ENCODE measurements around the gene TNKS1BP1. TPM values are rescaled to one million over a fixed set of nuclear protein-coding genes. Genes with fewer than 3 reads are reported as not detected.

The TNKS1BP1 gene
- total RNA-seq, 4 donors from 2014 or later: 98.5 to 165 (median 125) TPM

DNA sequence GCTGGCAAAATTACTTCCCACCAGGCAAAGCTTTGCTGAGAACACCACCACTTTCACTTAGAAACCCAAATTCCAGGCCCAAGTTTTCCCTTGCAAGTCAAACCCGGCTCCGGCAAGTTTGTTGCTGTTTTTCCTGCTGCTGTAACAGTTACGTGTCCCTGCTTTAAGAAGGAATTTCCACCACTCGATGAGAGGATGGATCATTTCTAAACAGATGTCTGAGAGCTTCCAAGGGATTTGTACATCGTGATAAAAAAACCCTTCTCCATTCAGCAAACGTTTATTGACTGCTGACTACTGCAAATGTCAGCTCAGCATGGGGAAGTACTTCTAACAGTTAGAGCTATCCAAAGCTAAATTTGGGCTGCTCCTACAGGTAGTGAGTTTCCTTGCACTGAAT, 33.1 kb upstream of the TNKS1BP1 start:
- intact Hi-C loops (cut with DNase I; ENCODE audit: low total_unique reads): loop anchor here (10.0 kb wide), 1 partner anchor 243 kb away; no protein-coding TSS in a partner anchor
- no peaks in the 10 kb centered on the region for H3K27me3 ChIP-seq
- in situ Hi-C loops (cut with MboI; ENCODE audit: low sequenced_read_pairs in 4 of 4): loop anchor here in 2 of 4 donors (25.0 kb wide), 2 partner anchors 246 to 521 kb away; no protein-coding TSS in a partner anchor
- no peak for DNase-seq
- ATAC-seq: no peak
- H3K36me3 ChIP-seq: no peaks in the 10 kb centered on the region
- peak overlapping the region in 3 of 4 donors; percentile 24 to 43 (median 42) for H3K27ac ChIP-seq
- no peak for TF ChIP-seq POLR2A (IDR thresholded peaks at IDR 0.05)
- no peak overlapping the region for H3K4me3 ChIP-seq
- no peaks in the 10 kb centered on the region for H3K9me3 ChIP-seq
- peaks cover 3 to 11% of the 10 kb centered on the region in 2 donors for H3K4me1 ChIP-seq

DNA sequence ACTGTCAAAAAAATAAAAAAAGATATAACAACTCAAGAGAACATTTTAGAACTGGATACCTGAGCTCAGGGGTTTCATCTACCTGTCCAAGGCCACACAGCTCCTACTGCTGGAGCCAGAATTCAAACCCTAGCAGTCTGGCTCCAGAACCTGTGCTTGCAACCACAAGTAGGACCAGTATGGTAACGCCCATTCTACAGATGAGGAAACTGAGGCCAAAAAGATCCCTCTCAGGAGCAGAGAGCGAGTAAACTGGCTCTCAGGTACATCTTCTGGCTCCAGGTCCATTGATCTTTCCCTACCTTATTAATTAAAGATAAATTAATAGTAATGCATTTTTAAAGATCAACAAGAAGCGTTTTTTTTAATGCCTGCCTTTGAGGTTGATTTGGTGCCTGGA, 32.6 kb upstream of the TNKS1BP1 start:
- in situ Hi-C loops (cut with MboI; ENCODE audit: low sequenced_read_pairs in 4 of 4): loop anchor here in 2 of 4 donors (25.0 kb wide), 2 partner anchors 245 to 520 kb away; no protein-coding TSS in a partner anchor
- intact Hi-C loops (cut with DNase I; ENCODE audit: low total_unique reads): loop anchor here (10.0 kb wide), 1 partner anchor 243 kb away; no protein-coding TSS in a partner anchor
- peak overlapping the region in 2 of 4 donors; percentile 42 to 43 for H3K27ac ChIP-seq
- H3K4me3 ChIP-seq: no peak overlapping the region
- H3K4me1 ChIP-seq: peaks cover 3 to 11% of the 10 kb centered on the region in 2 donors
- TF ChIP-seq POLR2A (IDR thresholded peaks at IDR 0.05): no peak
- TF ChIP-seq, protein P1, sequence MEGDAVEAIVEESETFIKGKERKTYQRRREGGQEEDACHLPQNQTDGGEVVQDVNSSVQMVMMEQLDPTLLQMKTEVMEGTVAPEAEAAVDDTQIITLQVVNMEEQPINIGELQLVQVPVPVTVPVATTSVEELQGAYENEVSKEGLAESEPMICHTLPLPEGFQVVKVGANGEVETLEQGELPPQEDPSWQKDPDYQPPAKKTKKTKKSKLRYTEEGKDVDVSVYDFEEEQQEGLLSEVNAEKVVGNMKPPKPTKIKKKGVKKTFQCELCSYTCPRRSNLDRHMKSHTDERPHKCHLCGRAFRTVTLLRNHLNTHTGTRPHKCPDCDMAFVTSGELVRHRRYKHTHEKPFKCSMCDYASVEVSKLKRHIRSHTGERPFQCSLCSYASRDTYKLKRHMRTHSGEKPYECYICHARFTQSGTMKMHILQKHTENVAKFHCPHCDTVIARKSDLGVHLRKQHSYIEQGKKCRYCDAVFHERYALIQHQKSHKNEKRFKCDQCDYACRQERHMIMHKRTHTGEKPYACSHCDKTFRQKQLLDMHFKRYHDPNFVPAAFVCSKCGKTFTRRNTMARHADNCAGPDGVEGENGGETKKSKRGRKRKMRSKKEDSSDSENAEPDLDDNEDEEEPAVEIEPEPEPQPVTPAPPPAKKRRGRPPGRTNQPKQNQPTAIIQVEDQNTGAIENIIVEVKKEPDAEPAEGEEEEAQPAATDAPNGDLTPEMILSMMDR (IDR thresholded peaks at IDR 0.05 in 4 of 5, conservative IDR thresholded peaks at IDR 0.05 in 1 of 5): no peak
- ATAC-seq (no peak), DNase-seq (no peak)
- H3K9me3 ChIP-seq: no peaks in the 10 kb centered on the region
- H3K36me3 ChIP-seq: no peaks in the 10 kb centered on the region
- H3K27me3 ChIP-seq: no peaks in the 10 kb centered on the region

DNA sequence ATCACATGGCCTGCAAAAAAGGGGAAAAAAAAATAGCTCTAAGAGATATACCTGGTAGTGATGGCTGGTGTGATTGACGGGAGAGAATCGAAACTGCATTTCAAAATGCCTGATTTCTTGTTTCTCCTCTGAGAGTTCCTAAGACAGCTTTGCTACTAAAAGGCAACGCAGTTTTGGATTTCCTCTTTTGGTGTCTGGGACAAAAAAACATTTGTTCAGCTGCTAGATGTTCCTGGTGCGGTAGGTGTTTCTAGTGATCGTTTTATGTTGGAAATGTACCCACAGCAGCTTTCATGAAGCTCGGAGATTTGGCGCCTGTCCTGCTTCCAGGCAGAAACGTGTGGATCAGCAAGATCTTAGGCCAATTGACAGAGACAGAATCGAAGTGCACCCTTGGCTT, 31.5 kb upstream of the TNKS1BP1 start:
- peaks cover 3 to 11% of the 10 kb centered on the region in 2 donors for H3K4me1 ChIP-seq
- in situ Hi-C loops (cut with MboI; ENCODE audit: low sequenced_read_pairs in 4 of 4) (loop anchor here in 2 of 4 donors (25.0 kb wide), 2 partner anchors 244 to 519 kb away; no protein-coding TSS in a partner anchor), intact Hi-C loops (cut with DNase I; ENCODE audit: low total_unique reads) (loop anchor here (10.0 kb wide), 1 partner anchor 241 kb away; no protein-coding TSS in a partner anchor)
- no peaks in the 10 kb centered on the region for H3K27me3 ChIP-seq
- no peak for TF ChIP-seq POLR2A (IDR thresholded peaks at IDR 0.05)
- TF ChIP-seq, protein P1 (IDR thresholded peaks at IDR 0.05 in 4 of 5, conservative IDR thresholded peaks at IDR 0.05 in 1 of 5): no peak
- DNase-seq (no peak), ATAC-seq (no peak)
- H3K9me3 ChIP-seq: no peaks in the 10 kb centered on the region
- H3K27ac ChIP-seq: no peak overlapping the region
- no peaks in the 10 kb centered on the region for H3K36me3 ChIP-seq
- no peak overlapping the region for H3K4me3 ChIP-seq

DNA sequence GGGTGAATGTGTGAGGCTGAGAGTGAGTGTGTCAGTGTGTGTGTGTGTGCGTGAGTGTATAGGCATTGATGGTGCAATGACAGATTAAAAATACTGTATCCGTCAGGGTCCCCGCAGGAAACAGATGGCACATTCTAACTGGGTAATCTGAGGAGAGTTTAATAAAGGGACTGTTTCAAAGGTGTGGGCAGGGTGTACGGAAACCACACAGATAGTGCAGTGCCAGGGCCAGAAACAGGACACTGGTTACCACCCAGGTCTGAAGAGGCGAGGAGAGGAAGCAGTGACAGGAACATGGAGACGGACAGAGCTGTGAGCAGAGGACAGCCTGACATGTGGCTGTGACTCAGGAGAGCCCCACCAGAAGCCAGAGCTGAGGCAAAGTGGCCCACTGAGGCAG, 29.9 kb upstream of the TNKS1BP1 start:
- no peaks in the 10 kb centered on the region for H3K36me3 ChIP-seq
- no peak overlapping the region for H3K4me3 ChIP-seq
- intact Hi-C loops (cut with DNase I; ENCODE audit: low total_unique reads): loop anchor here (10.0 kb wide), 1 partner anchor 240 kb away; no protein-coding TSS in a partner anchor
- DNase-seq (no peak), ATAC-seq (no peak)
- H3K27ac ChIP-seq: no peak overlapping the region
- H3K9me3 ChIP-seq: no peaks in the 10 kb centered on the region
- H3K4me1 ChIP-seq: peaks cover 0 to 11% of the 10 kb centered on the region in 2 donors
- TF ChIP-seq, protein P1 (IDR thresholded peaks at IDR 0.05 in 4 of 5, conservative IDR thresholded peaks at IDR 0.05 in 1 of 5): no peak
- no peak for TF ChIP-seq POLR2A (IDR thresholded peaks at IDR 0.05)
- H3K27me3 ChIP-seq: no peaks in the 10 kb centered on the region
- in situ Hi-C loops (cut with MboI; ENCODE audit: low sequenced_read_pairs in 4 of 4): loop anchor here in 2 of 4 donors (25.0 kb wide), 2 partner anchors 242 to 517 kb away; no protein-coding TSS in a partner anchor

DNA sequence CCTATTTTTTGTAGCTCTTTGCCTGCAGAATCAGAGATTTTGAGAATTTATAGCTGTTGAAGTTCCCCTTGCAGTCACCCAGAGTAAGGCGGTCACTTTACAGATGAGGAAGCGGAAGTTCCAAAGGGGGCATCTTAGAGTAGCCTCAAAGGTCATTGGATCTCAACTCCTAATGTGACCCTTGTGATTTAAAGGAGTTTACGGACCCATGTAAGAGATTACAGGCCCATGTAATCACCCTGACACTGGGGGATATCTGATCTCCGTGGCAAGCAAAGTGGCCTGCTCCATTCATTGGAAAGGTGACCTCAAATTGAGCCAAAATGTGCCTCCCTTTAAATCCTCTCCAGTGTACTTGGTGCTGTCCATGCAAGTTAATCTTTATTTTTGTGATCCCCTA, 29.1 kb upstream of the TNKS1BP1 start:
- H3K4me1 ChIP-seq: peaks cover 0 to 4% of the 10 kb centered on the region in 2 donors
- no peak overlapping the region for H3K27ac ChIP-seq
- DNase-seq: no peak
- no peak overlapping the region for H3K4me3 ChIP-seq
- TF ChIP-seq, protein P1 (IDR thresholded peaks at IDR 0.05 in 4 of 5, conservative IDR thresholded peaks at IDR 0.05 in 1 of 5): no peak
- no peak for TF ChIP-seq POLR2A (IDR thresholded peaks at IDR 0.05)
- no peaks in the 10 kb centered on the region for H3K36me3 ChIP-seq
- no peaks in the 10 kb centered on the region for H3K9me3 ChIP-seq
- intact Hi-C loops (cut with DNase I; ENCODE audit: low total_unique reads) (loop anchor here (10.0 kb wide), 1 partner anchor 239 kb away; no protein-coding TSS in a partner anchor), in situ Hi-C loops (cut with MboI; ENCODE audit: low sequenced_read_pairs in 4 of 4) (loop anchor here in 2 of 4 donors (25.0 kb wide), 2 partner anchors 242 to 517 kb away; no protein-coding TSS in a partner anchor)
- H3K27me3 ChIP-seq: no peaks in the 10 kb centered on the region
- ATAC-seq: no peak

All from gastrocnemius medialis (tissue), 4 donors.